ENCODE results near the gene TRAIP. TPM values are rescaled to one million over a fixed set of nuclear protein-coding genes. Genes with fewer than 3 reads are reported as not detected.
A peak's percentile ranks its signal among the peaks of the same experiment; 100 is the strongest.
"Not testable (repeated sequence)": the region's sequence is repeated elsewhere in the genome, so short reads cannot be mapped to it uniquely, and the experiment has no call there.

TRAIP gene
- total RNA-seq, 1 donor from 2014 or later = 2.0 TPM

- DNase-seq (ENCODE audit: low spot score) = no peak
- intact Hi-C loops (cut with DNase I) = loop anchor here (5.0 kb wide), 1 partner anchor 61 kb away; the partner anchor contains the start of gene MST1R
These were observed 15.2 kb downstream of the TRAIP start for GRCh38 chr3:49841126-49841696.

- intact Hi-C loops (cut with DNase I) = loop anchor here (5.0 kb wide), 1 partner anchor 62 kb away; the partner anchor contains the start of gene MST1R
- DNase-seq (ENCODE audit: low spot score) = no peak
These were observed 16.0 kb downstream of the TRAIP start for GRCh38 chr3:49840388-49840787.

GRCh38 chr3:49839193-49839809 is 17.1 kb downstream of the TRAIP start:
- peak; percentile 88 for DNase-seq (ENCODE audit: low spot score)
- intact Hi-C loops (cut with DNase I) = loop anchor here (1.0 to 5.0 kb wide), 3 partner anchors 20 to 137 kb away; no protein-coding TSS in a partner anchor

GRCh38 chr3:49831341-49831740 is 25.0 kb downstream of the TRAIP start:
- DNase-seq (ENCODE audit: low spot score) = no peak
- intact Hi-C loops (cut with DNase I) = no loop called here

- DNase-seq (ENCODE audit: low spot score) = no peak
- intact Hi-C loops (cut with DNase I) = no loop called here
These were observed 30.3 kb downstream of the TRAIP start for GRCh38 chr3:49826016-49826415.

GRCh38 chr3:49823131-49823530 is 33.2 kb downstream of the TRAIP start:
- DNase-seq (ENCODE audit: low spot score); intact Hi-C loops (cut with DNase I): not testable (repeated sequence)

GRCh38 chr3:49813497-49814174 is 42.7 kb downstream of the TRAIP start, which contains the start of gene UBA7:
Gene UBA7 (minus strand): TSS chr3:49813953. CDS start chr3:49813787, 166 bp downstream.
- intact Hi-C loops (cut with DNase I) = no loop called here

GRCh38 chr3:49812916-49813496 is 43.4 kb downstream of the TRAIP start:
- no peak for DNase-seq (ENCODE audit: low spot score)
- intact Hi-C loops (cut with DNase I) = no loop called here

More at GRCh38 chr3:49813497-49814174, 42.7 kb downstream of the TRAIP start, which contains the start of gene UBA7:
- no peak for DNase-seq (ENCODE audit: low spot score)

GRCh38 chr3:49807431-49808114 is 48.8 kb downstream of the TRAIP start:
- no peak for DNase-seq (ENCODE audit: low spot score)
- intact Hi-C loops (cut with DNase I) = no loop called here

- DNase-seq (ENCODE audit: low spot score) = no peak
These were observed 49.5 kb downstream of the TRAIP start for GRCh38 chr3:49806850-49807249.

GRCh38 chr3:49805897-49806701 is 50.3 kb downstream of the TRAIP start:
- no peak for DNase-seq (ENCODE audit: low spot score)
- intact Hi-C loops (cut with DNase I) = no loop called here

More at GRCh38 chr3:49806850-49807249, 49.5 kb downstream of the TRAIP start:
- intact Hi-C loops (cut with DNase I) = no loop called here

GRCh38 chr3:49805367-49805782 is 51.0 kb downstream of the TRAIP start:
- peak; percentile 90 for DNase-seq (ENCODE audit: low spot score)
- intact Hi-C loops (cut with DNase I) = no loop called here

- intact Hi-C loops (cut with DNase I) = no loop called here
- DNase-seq (ENCODE audit: low spot score) = no peak
These were observed 52.0 kb downstream of the TRAIP start for GRCh38 chr3:49804141-49805041.

GRCh38 chr3:49803465-49804140 is 52.8 kb downstream of the TRAIP start:
- no peak for DNase-seq (ENCODE audit: low spot score)
- intact Hi-C loops (cut with DNase I) = loop anchor here (2.0 kb wide), 1 partner anchor 101 kb away; no protein-coding TSS in a partner anchor

- peak; percentile 97 for DNase-seq (ENCODE audit: low spot score)
- intact Hi-C loops (cut with DNase I) = loop anchor here (1.0 to 2.0 kb wide), 2 partner anchors 36 to 102 kb away; no protein-coding TSS in a partner anchor
These were observed 53.5 kb downstream of the TRAIP start, which contains the start of gene INKA1 for GRCh38 chr3:49802719-49803464. Gene INKA1 (plus strand): TSS chr3:49803261. CDS start chr3:49803393, 132 bp downstream.

- no peak for DNase-seq (ENCODE audit: low spot score)
- intact Hi-C loops (cut with DNase I) = no loop called here
These were observed 55.2 kb downstream of the TRAIP start for GRCh38 chr3:49801160-49801559.
